ENCODE data around the gene LCE1A.

The LCE1A gene

GRCh38 chr1:152866321-152866720 lies 39.0 kb downstream of the LCE1A start:
- no peak overlapping the region for H2AFZ ChIP-seq (ENCODE audit: low read length)
- no peak overlapping the region for H3K4me3 ChIP-seq (ENCODE audit: low read length, poor library complexity, severe bottlenecking)
- H3F3A ChIP-seq (ENCODE audit: low read depth): no peaks in the 10 kb centered on the region
- TF ChIP-seq, protein P1, sequence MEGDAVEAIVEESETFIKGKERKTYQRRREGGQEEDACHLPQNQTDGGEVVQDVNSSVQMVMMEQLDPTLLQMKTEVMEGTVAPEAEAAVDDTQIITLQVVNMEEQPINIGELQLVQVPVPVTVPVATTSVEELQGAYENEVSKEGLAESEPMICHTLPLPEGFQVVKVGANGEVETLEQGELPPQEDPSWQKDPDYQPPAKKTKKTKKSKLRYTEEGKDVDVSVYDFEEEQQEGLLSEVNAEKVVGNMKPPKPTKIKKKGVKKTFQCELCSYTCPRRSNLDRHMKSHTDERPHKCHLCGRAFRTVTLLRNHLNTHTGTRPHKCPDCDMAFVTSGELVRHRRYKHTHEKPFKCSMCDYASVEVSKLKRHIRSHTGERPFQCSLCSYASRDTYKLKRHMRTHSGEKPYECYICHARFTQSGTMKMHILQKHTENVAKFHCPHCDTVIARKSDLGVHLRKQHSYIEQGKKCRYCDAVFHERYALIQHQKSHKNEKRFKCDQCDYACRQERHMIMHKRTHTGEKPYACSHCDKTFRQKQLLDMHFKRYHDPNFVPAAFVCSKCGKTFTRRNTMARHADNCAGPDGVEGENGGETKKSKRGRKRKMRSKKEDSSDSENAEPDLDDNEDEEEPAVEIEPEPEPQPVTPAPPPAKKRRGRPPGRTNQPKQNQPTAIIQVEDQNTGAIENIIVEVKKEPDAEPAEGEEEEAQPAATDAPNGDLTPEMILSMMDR (conservative IDR thresholded peaks at IDR 0.05; ENCODE audit: low read length): no peak
- TF ChIP-seq EZH2phosphoT487 (IDR thresholded peaks at IDR 0.05; ENCODE audit: borderline replicate concordance): no peak
- no peaks in the 10 kb centered on the region for H3K9me3 ChIP-seq (ENCODE audit: insufficient read depth, low read depth, low read length)
- no peaks in the 10 kb centered on the region for H3K4me1 ChIP-seq (ENCODE audit: insufficient read depth, low read length, poor library complexity, severe bottlenecking)
- no peaks in the 10 kb centered on the region for H4K20me1 ChIP-seq (ENCODE audit: insufficient read depth, low read length, poor library complexity, severe bottlenecking)
- H3K36me3 ChIP-seq (ENCODE audit: insufficient read depth, low read length): no peaks in the 10 kb centered on the region
- H3K79me2 ChIP-seq (ENCODE audit: insufficient read depth, low read length): no peaks in the 10 kb centered on the region
- H3K4me2 ChIP-seq (ENCODE audit: low read depth, low read length, poor library complexity, severe bottlenecking): no peak overlapping the region
- H3K9ac ChIP-seq (ENCODE audit: low read depth, low read length, poor library complexity, severe bottlenecking): no peak overlapping the region
- H3K27me3 ChIP-seq (ENCODE audit: insufficient read depth, low read length, poor library complexity, severe bottlenecking): no peaks in the 10 kb centered on the region
- H3K9me2 ChIP-seq (replicated peaks; ENCODE audit: low read depth, low read length): no peaks in the 10 kb centered on the region

GRCh38 chr1:152869808-152870419 lies 42.6 kb downstream of the LCE1A start:
- Histone ChIP-seq H3K4me2 (ENCODE audit: low read depth, low read length, poor library complexity, severe bottlenecking) (no peak overlapping the region), H3K27me3 (ENCODE audit: insufficient read depth, low read length, poor library complexity, severe bottlenecking) (no peaks in the 10 kb centered on the region), H3K4me1 (ENCODE audit: insufficient read depth, low read length, poor library complexity, severe bottlenecking) (no peaks in the 10 kb centered on the region), H2AFZ (ENCODE audit: low read length) (no peak overlapping the region), H3K4me3 (ENCODE audit: low read length, poor library complexity, severe bottlenecking) (no peak overlapping the region), H4K20me1 (ENCODE audit: insufficient read depth, low read length, poor library complexity, severe bottlenecking) (no peaks in the 10 kb centered on the region), H3K9ac (ENCODE audit: low read depth, low read length, poor library complexity, severe bottlenecking) (no peak overlapping the region), H3K9me2 (replicated peaks; ENCODE audit: low read depth, low read length) (no peaks in the 10 kb centered on the region), H3K79me2 (ENCODE audit: insufficient read depth, low read length) (no peaks in the 10 kb centered on the region), H3F3A (ENCODE audit: low read depth) (no peaks in the 10 kb centered on the region), H3K9me3 (ENCODE audit: insufficient read depth, low read depth, low read length) (no peaks in the 10 kb centered on the region), H3K36me3 (ENCODE audit: insufficient read depth, low read length) (no peaks in the 10 kb centered on the region)
- TF ChIP-seq, protein P1 (conservative IDR thresholded peaks at IDR 0.05; ENCODE audit: low read length): peak; percentile 85
- no peak for TF ChIP-seq EZH2phosphoT487 (IDR thresholded peaks at IDR 0.05; ENCODE audit: borderline replicate concordance)

- H3K79me2 ChIP-seq (ENCODE audit: insufficient read depth, low read length): no peaks in the 10 kb centered on the region
- TF ChIP-seq EZH2phosphoT487 (IDR thresholded peaks at IDR 0.05; ENCODE audit: borderline replicate concordance): no peak
- TF ChIP-seq, protein P1 (conservative IDR thresholded peaks at IDR 0.05; ENCODE audit: low read length): peak; percentile 82
- no peak overlapping the region for H3K4me2 ChIP-seq (ENCODE audit: low read depth, low read length, poor library complexity, severe bottlenecking)
Observed at GRCh38 chr1:152870831-152871730, 43.8 kb downstream of the LCE1A start.

More at GRCh38 chr1:152870831-152871730, 43.8 kb downstream of the LCE1A start:
- Histone ChIP-seq H3K27me3 (ENCODE audit: insufficient read depth, low read length, poor library complexity, severe bottlenecking) (no peaks in the 10 kb centered on the region), H3K4me1 (ENCODE audit: insufficient read depth, low read length, poor library complexity, severe bottlenecking) (no peaks in the 10 kb centered on the region), H4K20me1 (ENCODE audit: insufficient read depth, low read length, poor library complexity, severe bottlenecking) (no peaks in the 10 kb centered on the region), H2AFZ (ENCODE audit: low read length) (no peak overlapping the region), H3K4me3 (ENCODE audit: low read length, poor library complexity, severe bottlenecking) (no peak overlapping the region), H3F3A (ENCODE audit: low read depth) (no peaks in the 10 kb centered on the region), H3K9me2 (replicated peaks; ENCODE audit: low read depth, low read length) (no peaks in the 10 kb centered on the region), H3K9ac (ENCODE audit: low read depth, low read length, poor library complexity, severe bottlenecking) (no peak overlapping the region), H3K36me3 (ENCODE audit: insufficient read depth, low read length) (no peaks in the 10 kb centered on the region), H3K9me3 (ENCODE audit: insufficient read depth, low read depth, low read length) (no peaks in the 10 kb centered on the region)

Data from Loucy (cell line).